GM03348 (cell line): Measurements from ENCODE around the gene WNT1.
A peak's percentile ranks its signal among the peaks of the same experiment; 100 is the strongest.

ENCODE experiments used
- DNase-seq: peaks from one replicate; pipeline ENCODE4 v3.0.0; 2012; ENCODE audit warnings: low spot score

WNT1 gene

GRCh38 chr12:48978291-48978740 lies at the start of gene WNT1:
WNT1 (plus strand) TSS chr12:48978322; CDS start chr12:48978651, 329 bp downstream.
- DNase-seq, result no peak

- no peak for DNase-seq
Observed at GRCh38 chr12:48929551-48929950, 48.6 kb upstream of the WNT1 start.

GRCh38 chr12:48930475-48930874 lies 47.6 kb upstream of the WNT1 start:
- DNase-seq, result no peak

- DNase-seq, result no peak
Observed at GRCh38 chr12:48932878-48933277, 45.2 kb upstream of the WNT1 start.

- DNase-seq, result no peak
Observed at GRCh38 chr12:48933664-48934311, 44.3 kb upstream of the WNT1 start.

GRCh38 chr12:48934312-48934706 lies 43.8 kb upstream of the WNT1 start:
- no peak for DNase-seq

- peak; percentile 90 for DNase-seq
Observed at GRCh38 chr12:48936379-48936979, 41.6 kb upstream of the WNT1 start.

GRCh38 chr12:48937170-48937569 lies 41.0 kb upstream of the WNT1 start:
- DNase-seq, result no peak

GRCh38 chr12:48938805-48939204 lies 39.3 kb upstream of the WNT1 start:
- no peak for DNase-seq

- no peak for DNase-seq
Observed at GRCh38 chr12:48940181-48940580, 37.9 kb upstream of the WNT1 start.

- DNase-seq, result no peak
Observed at GRCh38 chr12:48943221-48943620, 34.9 kb upstream of the WNT1 start.

GRCh38 chr12:48946205-48946604 lies 31.9 kb upstream of the WNT1 start:
- no peak for DNase-seq

- DNase-seq, result no peak
Observed at GRCh38 chr12:48946943-48947342, 31.2 kb upstream of the WNT1 start.

- DNase-seq, result no peak
Observed at GRCh38 chr12:48947727-48948126, 30.4 kb upstream of the WNT1 start.

- DNase-seq, result no peak
Observed at GRCh38 chr12:48952691-48953090, 25.4 kb upstream of the WNT1 start.

- DNase-seq, result no peak
Observed at GRCh38 chr12:48954061-48954460, 24.1 kb upstream of the WNT1 start.

GRCh38 chr12:48954841-48955501 lies 23.2 kb upstream of the WNT1 start:
- DNase-seq, result no peak

- peak; percentile 96 for DNase-seq
Observed at GRCh38 chr12:48956279-48957140, 21.6 kb upstream of the WNT1 start.

GRCh38 chr12:48957141-48958048 lies 20.7 kb upstream of the WNT1 start, which contains the start of gene ARF3:
ARF3 (minus strand) TSS chr12:48957487; CDS start chr12:48941095, 16,392 bp downstream.
- DNase-seq, result peak; percentile 98

GRCh38 chr12:48958049-48958388 lies 20.1 kb upstream of the WNT1 start:
- DNase-seq, result no peak

- no peak for DNase-seq
Observed at GRCh38 chr12:48960834-48961233, 17.3 kb upstream of the WNT1 start.
